T-helper 9 cell (primary cell): ENCODE data around the gene RPL26.
"Not testable (repeated sequence)": the region's sequence is repeated elsewhere in the genome, so short reads cannot be mapped to it uniquely, and the experiment has no call there.

Experiments
- DNase-seq: peaks from one replicate; pipeline ENCODE4 v3.0.0-alpha.2; 2020
- total RNA-seq, 2 donors: gene quantifications; one replicate each; lab custom pipeline; 2026; lab: John Stamatoyannopoulos, UW

RPL26 gene
- 75.2 to 124 reads per million in 2 donors for total RNA-seq

GRCh38 chr17:8383143-8383822, at the start of gene RPL26:
TSS of gene RPL26 (minus strand) at chr17:8383193. CDS start at chr17:8382310, 883 bp downstream.
- DNase-seq = peak; percentile 88

DNA sequence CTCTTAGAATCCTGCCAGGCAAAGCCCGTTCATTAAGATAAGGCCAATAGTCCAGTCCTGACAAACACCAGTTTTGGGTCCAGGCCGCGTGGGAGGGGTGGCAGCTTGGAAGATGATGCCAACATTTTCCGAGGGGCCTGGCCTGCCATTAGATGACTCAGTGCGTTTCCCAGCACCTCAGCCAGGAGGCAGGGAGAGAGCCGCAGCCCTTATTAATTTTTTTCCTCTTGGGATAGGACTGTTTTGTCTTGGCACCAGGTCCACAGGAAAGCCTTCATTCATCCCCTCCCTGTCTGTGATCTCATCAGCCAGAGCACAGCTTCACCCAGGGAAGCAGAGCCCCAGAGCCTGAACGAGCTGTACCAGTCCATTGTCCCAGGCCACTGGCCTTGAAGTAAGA, 48.0 kb upstream of the RPL26 start:
- DNase-seq = no peak

DNA sequence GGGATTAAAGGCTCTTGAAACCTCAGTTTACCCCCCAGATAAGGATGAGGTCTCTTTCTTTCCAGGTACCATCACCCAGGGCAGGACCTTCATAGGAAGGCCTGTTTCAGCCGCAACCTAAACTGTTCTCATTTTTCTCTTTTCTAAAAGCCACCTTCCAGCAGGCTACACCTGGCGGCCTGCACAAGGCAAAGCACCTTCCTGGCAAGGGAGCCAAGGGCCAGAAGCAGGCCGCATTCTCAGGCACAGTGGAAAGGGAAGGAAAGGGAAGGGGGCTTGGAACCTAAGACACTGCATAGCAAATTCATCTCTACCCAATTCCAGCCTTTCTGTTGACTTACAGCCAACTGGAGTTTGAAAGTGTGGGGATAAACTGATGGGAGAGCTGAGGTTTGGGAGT, 43.8 kb upstream of the RPL26 start:
- DNase-seq = no peak

GRCh38 chr17:8426094-8426720, 43.2 kb upstream of the RPL26 start:
- DNase-seq = no peak

GRCh38 chr17:8421571-8421970, 38.6 kb upstream of the RPL26 start:
- no peak for DNase-seq

DNA sequence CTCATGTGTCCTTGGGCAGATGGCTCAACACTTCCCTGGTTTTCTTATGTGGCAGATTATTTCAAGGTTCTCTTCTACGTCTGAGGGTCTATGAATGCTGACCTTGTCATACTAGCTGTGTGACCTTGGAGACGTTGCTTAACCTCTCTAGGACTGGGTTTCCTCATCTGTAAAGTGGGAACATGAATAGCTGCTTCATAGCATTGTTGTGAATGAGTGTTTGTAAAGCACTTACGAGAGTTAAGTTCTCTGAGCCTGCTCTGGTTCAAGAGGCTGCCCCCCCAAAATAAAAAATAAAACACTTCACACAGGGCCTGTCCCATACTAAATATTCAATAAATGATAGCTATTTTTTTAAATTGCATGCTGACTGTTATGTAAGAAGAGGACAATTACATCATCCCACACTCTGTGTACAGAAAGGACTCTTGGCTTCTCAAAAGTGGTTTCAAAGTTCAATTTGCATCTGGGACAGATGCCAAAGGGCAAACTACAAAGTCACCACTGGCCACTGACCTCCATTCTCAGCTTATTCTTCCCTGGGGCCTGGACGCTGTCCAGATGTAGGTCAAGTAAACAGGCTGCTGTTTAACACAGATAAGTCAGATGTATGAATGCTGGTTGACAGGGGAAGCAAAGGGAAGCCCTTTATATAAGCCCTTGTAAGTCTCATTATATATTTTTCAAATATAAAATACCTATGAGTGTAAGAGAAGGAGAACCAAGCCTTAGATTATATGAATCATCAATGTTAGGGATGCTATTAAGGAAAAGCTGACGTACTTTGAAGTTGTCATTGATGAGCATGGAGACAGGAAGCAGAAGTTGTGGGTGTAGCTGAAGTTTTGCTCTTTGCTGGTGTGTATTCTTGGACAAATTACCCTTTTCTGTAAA, 37.3 kb upstream of the RPL26 start:
- no peak for DNase-seq

- no peak for DNase-seq
Measured at GRCh38 chr17:8419305-8419704, 36.3 kb upstream of the RPL26 start.

DNA sequence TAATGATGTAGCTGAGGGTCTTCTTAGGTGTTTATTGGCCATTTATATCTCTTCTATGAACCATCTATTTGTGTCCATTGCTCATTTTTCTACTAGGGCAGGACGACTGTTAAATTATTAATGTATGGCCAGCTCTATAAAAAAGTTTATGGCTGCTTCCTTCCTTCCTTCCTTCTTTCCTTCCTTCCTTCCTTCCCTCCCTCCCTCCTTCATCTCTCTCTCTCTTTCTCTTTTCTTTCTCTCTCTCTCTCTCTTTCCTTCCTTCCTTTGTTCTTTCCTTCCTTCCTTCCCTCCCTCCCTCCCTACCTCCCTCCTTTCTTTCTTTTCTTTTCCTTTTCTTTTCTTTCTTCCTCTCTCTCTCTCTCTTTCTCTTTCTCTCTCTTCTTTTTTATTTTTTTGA, 35.5 kb upstream of the RPL26 start:
- DNase-seq = no peak

GRCh38 chr17:8417806-8418205, 34.8 kb upstream of the RPL26 start:
- no peak for DNase-seq

DNA sequence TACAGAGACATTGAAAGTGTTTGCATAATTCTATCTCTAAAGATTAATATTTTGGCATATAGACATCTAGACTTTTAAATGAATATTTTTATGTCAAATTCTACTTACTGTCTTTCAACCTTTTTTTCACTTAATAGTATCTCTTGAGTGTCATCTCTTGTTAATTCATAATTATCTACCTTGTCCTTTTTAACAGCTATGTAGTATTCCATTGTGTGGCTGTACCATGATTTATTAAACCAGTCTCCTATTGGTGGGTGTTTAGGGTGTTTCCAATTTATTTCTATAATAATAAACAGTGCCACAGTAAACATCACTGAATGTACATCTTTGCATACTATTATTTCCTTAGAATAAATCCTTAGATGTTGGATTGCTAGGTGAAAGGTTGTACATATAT, 30.9 kb upstream of the RPL26 start:
- no peak for DNase-seq

DNA sequence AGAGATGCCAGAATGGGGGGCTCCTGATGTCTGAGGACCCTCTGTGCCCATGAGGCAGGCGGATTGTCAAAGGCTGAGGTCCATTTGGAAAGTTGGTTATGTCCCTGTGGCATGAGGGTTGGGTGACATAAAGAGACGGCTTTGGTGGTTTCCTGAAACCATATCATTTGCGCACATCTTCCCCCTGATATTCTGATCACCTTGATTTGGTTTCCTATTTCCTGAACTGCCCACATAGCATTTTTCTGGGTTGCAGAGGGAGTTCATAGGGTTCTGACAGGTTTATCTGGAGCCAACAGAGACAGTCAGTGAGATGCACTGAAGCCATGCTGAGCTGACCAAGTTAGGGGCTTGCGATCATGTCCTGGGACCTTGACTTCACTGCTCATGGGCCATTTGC, 30.3 kb upstream of the RPL26 start:
- no peak for DNase-seq

- DNase-seq = no peak
Measured at GRCh38 chr17:8412089-8412488, 29.1 kb upstream of the RPL26 start.

- no peak for DNase-seq
Measured at GRCh38 chr17:8410883-8411238, 27.9 kb upstream of the RPL26 start.

- DNase-seq = peak; percentile 87
Measured at GRCh38 chr17:8409966-8410882, 27.2 kb upstream of the RPL26 start.

GRCh38 chr17:8408371-8408770, 25.4 kb upstream of the RPL26 start:
- no peak for DNase-seq

DNA sequence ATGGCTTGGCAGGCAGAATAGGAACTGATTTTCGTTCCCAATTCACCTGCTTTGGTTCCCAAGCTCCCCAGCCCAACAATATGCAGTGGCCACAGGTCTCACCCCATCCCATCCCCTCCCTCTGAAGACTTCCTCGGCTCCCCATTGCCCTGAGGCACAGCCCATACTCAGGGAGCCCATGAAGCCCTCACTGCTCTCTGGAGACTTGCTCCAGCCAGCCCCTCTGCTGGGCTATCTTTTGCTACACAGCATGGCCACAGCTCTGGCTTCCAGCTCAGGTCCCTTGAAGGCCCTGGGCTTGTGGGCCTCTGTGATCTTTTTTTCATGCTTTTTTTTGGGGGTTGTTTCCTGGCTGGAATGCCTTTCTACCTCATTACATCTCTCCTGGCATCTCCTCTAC, 23.2 kb upstream of the RPL26 start:
- DNase-seq = no peak

- DNase-seq = no peak
Measured at GRCh38 chr17:8405499-8406016, 22.6 kb upstream of the RPL26 start.

DNA sequence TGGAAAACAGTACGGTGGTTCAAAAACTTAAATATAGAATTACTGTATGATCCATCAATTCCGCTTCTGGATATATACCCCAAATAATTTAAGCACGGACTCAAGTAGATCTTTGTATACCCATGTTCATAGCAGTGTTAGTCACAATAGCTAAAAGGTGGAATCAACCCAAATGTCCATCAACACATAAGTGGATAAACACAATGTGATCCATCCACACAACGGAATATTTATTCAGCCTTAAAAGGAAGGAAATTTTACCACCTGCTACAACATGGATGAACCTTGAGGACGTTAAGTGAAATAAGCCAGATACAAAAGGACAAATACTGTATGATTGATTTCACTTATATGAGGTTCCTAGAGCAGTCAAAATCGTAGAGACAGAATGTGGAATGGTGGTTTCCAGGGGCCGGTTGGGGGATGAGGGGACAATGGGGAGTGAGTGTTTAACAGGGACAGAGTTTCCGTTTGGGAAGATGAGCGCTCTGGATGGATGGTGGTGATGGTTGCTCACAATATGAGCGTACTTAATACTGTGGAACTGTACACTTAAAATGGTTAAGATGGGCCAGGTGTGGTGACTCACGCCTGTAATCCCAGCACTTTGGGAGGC, 20.0 kb upstream of the RPL26 start:
- DNase-seq = no peak

GRCh38 chr17:8401107-8401506, 18.1 kb upstream of the RPL26 start:
- DNase-seq = no peak

GRCh38 chr17:8398980-8399379, 16.0 kb upstream of the RPL26 start:
- DNase-seq = no peak

DNA sequence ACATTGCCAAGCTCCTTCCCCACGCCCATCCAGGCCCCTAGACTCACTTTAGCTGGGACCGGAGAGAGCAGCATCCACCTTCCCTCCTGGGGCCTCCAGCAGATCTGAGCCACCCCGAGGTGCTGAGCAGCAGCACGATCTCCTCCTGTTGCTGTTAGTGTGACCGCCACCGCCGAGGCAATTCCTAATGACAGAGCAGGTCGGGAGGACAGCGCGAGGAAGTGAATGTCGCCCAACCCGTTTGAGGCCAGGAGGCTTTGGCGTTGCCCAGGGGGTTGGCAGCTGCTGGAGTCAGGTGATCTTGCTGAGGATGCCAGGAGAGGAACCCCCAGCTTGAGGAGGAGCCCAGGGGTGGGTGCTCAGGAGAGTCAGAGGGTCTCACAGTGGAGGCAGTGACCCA, 14.6 kb upstream of the RPL26 start, which contains the start of gene RNF222:
TSS of gene RNF222 (minus strand) at position 192 of the 400 bp plus-strand sequence. CDS start 4,366 bp downstream, outside the sequence.
- DNase-seq = no peak

DNA sequence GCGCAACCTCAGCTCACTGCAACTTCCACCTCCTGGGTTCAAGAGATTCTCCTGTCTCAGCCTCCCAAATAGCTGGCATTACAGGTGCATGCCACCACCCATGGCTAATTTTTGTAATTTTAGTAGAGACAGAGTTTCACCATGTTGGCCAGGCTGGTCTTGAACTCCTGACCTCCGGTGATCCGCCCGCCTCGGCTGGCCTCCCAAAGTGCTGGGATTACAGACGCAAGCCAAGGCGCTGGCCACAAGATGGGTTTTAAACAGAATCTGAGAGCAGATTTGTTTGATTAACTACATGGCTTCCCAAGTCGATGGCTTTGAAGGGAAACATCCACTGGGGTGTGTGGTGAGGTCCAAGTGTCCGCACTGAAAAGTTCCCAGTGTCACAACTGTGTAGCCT, 11.5 kb upstream of the RPL26 start:
- DNase-seq = not testable (repeated sequence)
